Globus pallidus (tissue), 1 donor: ENCODE measurements around the gene PPP2R5E.
A peak's percentile ranks its signal among the peaks of the same experiment; 100 is the strongest.
"Not testable (repeated sequence)": the region's sequence is repeated elsewhere in the genome, so short reads cannot be mapped to it uniquely, and the experiment has no call there.

Experiments
- DNase-seq: peaks from one replicate; pipeline ENCODE4 v3.0.0-alpha.2; 2015; ENCODE audit warnings: low spot score

The PPP2R5E gene

GRCh38 chr14:63543000-63543825 lies at the start of gene PPP2R5E:
PPP2R5E (minus strand) TSS chr14:63543377; CDS start chr14:63539685, 3,692 bp downstream.
- peak; percentile 99 for DNase-seq

- not testable (repeated sequence) for DNase-seq
These were observed 39.9 kb upstream of the PPP2R5E start for GRCh38 chr14:63583046-63583445.

- no peak for DNase-seq
These were observed 38.3 kb upstream of the PPP2R5E start for GRCh38 chr14:63581491-63581890.

GRCh38 chr14:63578300-63578699 lies 35.1 kb upstream of the PPP2R5E start:
- no peak for DNase-seq

GRCh38 chr14:63573581-63573980 lies 30.4 kb upstream of the PPP2R5E start:
- DNase-seq, result no peak

GRCh38 chr14:63565448-63565847 lies 22.3 kb upstream of the PPP2R5E start:
- DNase-seq, result no peak

GRCh38 chr14:63564318-63564717 lies 21.1 kb upstream of the PPP2R5E start:
- no peak for DNase-seq

- DNase-seq, result no peak
These were observed 20.3 kb upstream of the PPP2R5E start for GRCh38 chr14:63563370-63564026.

- DNase-seq, result no peak
These were observed 19.2 kb upstream of the PPP2R5E start for GRCh38 chr14:63562405-63562804.

- no peak for DNase-seq
These were observed 12.4 kb upstream of the PPP2R5E start for GRCh38 chr14:63555572-63555971.

GRCh38 chr14:63551332-63551731 lies 8.2 kb upstream of the PPP2R5E start:
- DNase-seq, result no peak

- no peak for DNase-seq
These were observed 4.7 kb upstream of the PPP2R5E start for GRCh38 chr14:63547798-63548335.

- no peak for DNase-seq
These were observed 2.3 kb upstream of the PPP2R5E start for GRCh38 chr14:63545431-63545830.

GRCh38 chr14:63544591-63545299 lies 1.6 kb upstream of the PPP2R5E start:
- DNase-seq, result peak; percentile 27

GRCh38 chr14:63543826-63544406 lies 739 bp upstream of the PPP2R5E start:
- no peak for DNase-seq

- peak; percentile 16 for DNase-seq
These were observed 762 bp downstream of the PPP2R5E start for GRCh38 chr14:63542231-63542999.

GRCh38 chr14:63535918-63536317 lies 7.3 kb downstream of the PPP2R5E start:
- DNase-seq, result no peak

GRCh38 chr14:63533474-63533873 lies 9.7 kb downstream of the PPP2R5E start:
- DNase-seq, result no peak

- no peak for DNase-seq
These were observed 18.5 kb downstream of the PPP2R5E start for GRCh38 chr14:63524537-63525155.

- DNase-seq, result no peak
These were observed 19.3 kb downstream of the PPP2R5E start for GRCh38 chr14:63523735-63524426.
